NCI-H510A treated with DMSO at 0.1 percent for 48 hours (cell line): ENCODE results near the gene OR56A5.
"Not testable (repeated sequence)": the region's sequence is repeated elsewhere in the genome, so short reads cannot be mapped to it uniquely, and the experiment has no call there.

Experiments
- DNase-seq: peaks from one replicate; lab custom pipeline; 2025; lab: John Stamatoyannopoulos, UW

Gene OR56A5

GRCh38 chr11:5968394-5968793 is at the start of gene OR56A5:
Gene OR56A5 (minus strand): TSS chr11:5968494. CDS start chr11:5968494, 0 bp downstream.
- no peak for DNase-seq

- no peak for DNase-seq
Observed at GRCh38 chr11:6013042-6013441, 44.7 kb upstream of the OR56A5 start.

- no peak for DNase-seq
Observed at GRCh38 chr11:6012035-6012668, 43.9 kb upstream of the OR56A5 start.

- DNase-seq, result no peak
Observed at GRCh38 chr11:6006846-6007245, 38.6 kb upstream of the OR56A5 start, which contains the start of gene OR56A4. Gene OR56A4 (minus strand): TSS chr11:6006946. CDS start chr11:6002992, 3,954 bp downstream.

- no peak for DNase-seq
Observed at GRCh38 chr11:6006395-6006794, 38.1 kb upstream of the OR56A5 start.

DNA sequence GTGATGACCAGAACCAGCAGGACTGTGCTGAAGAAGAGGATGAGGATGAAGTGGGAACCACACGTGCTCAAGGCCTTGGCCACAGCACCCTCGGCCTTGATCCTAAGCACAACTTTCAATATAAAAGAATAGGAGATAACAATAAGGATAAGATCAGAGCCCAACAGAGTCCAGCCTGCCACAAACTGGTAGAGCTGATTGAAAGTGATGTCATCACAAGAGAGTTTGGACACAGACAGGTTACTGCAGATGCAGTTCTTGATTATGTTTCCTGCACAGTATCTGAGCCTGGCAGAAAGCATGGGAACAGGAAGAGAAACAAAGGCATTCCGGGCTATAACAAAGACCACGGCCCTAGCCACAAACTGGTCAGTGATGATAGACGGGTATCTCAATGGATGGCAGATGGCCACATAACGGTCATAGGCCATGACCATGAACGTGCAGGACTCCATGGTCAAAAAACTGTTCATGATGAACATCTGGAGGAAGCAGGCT is 34.0 kb upstream of the OR56A5 start:
- DNase-seq, result no peak

DNA sequence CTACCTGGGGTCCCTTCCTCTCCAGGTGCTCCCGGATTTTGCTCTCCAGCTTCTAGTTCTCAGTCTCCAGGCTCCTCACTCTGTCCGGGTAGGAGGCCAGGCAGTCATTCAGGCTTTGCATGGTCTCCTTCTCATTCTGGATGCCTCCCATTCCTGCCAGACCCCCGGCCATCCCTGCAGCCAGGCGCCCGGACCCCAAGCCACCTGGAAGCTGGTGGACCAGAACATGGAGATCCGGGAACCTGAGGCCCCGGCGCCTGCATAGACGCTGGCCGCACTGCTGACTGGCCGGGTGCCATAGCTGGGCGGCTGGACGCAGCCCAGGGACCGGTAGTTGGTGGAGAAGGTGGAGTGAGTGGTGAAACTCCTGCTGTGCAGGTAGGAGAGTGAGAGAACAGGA is 26.5 kb upstream of the OR56A5 start:
- DNase-seq, result no peak

- DNase-seq, result no peak
Observed at GRCh38 chr11:5992604-5993251, 24.4 kb upstream of the OR56A5 start.

GRCh38 chr11:5992150-5992549 is 23.9 kb upstream of the OR56A5 start:
- no peak for DNase-seq

GRCh38 chr11:5989203-5989602 is 20.9 kb upstream of the OR56A5 start:
- DNase-seq, result no peak

DNA sequence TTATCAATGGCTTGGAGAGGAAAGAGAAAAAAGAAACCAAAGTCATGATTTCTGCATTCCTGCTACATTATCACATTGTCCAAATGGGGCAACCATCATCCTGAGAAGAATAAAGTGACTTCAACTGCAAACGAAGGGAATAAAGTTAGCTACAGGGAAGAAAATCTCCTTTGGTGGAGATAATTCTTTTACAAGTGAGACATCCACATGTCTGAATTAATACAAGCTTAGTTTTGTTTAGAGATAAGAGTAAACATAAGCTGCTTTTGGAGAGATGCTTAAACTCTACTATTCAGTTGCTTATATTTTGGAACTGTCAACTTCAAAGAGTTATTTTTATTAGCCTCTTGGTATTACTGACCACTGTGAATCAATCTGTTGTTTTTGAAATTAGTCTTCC is 18.6 kb upstream of the OR56A5 start, which contains the start of gene OR52L1:
Gene OR52L1 (minus strand): TSS at position 101 of the 400 bp plus-strand sequence. CDS start 55 bp downstream, at position 46.
- DNase-seq, result no peak

DNA sequence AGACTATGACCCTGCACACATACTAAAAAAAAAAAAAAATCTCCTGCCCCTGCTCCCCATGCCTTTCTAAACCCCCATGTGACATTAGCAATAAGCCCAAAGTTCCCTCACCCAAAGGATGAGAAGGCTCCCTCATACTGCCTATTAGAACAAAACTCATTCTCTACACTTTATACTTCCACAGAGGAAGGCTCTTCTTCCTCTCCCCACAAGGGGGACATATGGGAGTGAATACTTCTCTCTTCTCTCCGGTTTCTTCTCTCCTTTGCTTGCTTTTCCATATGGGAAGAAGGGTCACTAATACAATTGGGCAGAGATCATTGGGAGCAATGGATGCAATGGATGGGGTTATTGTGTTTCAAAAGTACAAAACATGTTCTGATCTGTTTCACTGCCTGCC is 15.1 kb upstream of the OR56A5 start:
- no peak for DNase-seq

DNA sequence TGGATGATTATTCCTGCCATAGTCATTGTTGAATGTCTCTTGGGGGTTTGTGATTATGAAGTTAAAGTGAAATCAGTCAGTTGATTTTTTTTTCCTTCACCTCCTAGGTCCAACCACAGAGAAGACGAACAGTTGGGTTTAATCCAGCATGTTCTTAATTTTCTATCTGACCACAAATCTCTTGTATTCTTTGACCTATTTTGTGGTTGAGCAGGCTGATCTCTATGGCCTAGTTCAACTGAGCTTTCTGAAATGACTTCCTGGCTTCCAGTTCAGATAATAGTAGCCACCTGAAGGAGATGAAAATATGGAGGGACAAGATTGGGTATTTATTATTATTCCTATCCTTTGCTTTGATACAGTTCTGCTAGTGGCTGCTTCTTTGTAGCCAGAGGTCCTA is 5.2 kb upstream of the OR56A5 start:
- DNase-seq, result no peak

DNA sequence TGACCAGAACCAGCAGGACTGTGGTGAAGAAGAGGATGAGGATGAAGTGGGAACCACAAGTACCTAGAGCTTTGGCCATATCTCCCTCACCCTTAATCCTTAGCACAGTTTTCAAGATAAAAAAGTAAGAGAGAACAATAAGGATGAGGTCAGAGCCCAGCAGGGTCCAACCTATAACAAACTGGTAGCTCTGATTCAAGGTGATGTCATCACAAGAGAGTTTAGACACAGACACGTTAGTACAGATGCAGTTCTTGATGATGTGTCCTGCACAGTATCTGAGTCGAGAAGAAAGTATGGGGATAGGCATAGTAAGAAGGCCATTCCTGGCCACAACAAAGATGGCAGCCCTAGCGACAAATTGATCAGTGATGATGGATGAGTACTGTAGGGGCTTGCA is 586 bp downstream of the OR56A5 start:
- DNase-seq, result no peak

- no peak for DNase-seq
Observed at GRCh38 chr11:5966958-5967357, 1.3 kb downstream of the OR56A5 start.

DNA sequence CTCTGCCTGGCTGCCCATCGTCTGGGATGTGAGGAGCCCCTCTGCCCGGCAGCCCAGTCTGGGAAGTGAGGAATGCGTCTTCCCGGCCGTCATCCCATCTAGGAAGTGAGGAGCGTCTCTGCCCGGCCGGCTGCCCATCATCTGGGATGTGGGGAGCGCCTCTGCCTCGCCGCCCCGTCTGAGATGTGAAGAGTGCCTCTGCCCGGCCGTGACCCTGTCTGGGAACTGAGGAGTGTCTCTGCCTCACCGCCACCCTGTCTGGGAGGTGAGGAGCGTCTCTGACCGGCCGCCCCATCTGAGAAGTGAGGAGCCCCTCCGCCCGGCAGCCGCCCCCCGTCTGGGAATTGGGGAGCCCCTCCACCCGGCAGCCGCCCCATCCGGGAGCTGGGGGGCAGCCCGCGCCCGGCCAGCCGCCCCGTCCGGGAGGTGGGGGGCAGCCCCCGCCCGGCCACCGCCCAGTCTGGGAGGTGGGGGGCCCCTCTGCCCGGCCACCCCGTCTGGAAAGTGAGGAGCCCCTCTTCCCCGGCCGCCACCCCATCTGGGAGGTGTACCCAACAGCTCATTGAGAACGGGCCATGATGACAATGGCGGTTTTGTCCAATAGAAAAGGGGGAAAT is 7.5 kb downstream of the OR56A5 start:
- DNase-seq, result not testable (repeated sequence)

- DNase-seq, result no peak
Observed at GRCh38 chr11:5955586-5955985, 12.7 kb downstream of the OR56A5 start.

GRCh38 chr11:5941951-5942350 is 26.3 kb downstream of the OR56A5 start, which contains the start of gene OR56A3:
Gene OR56A3 (plus strand): TSS chr11:5942251. CDS start chr11:5947347, 5,096 bp downstream.
- no peak for DNase-seq

GRCh38 chr11:5940748-5941147 is 27.5 kb downstream of the OR56A5 start:
- no peak for DNase-seq

DNA sequence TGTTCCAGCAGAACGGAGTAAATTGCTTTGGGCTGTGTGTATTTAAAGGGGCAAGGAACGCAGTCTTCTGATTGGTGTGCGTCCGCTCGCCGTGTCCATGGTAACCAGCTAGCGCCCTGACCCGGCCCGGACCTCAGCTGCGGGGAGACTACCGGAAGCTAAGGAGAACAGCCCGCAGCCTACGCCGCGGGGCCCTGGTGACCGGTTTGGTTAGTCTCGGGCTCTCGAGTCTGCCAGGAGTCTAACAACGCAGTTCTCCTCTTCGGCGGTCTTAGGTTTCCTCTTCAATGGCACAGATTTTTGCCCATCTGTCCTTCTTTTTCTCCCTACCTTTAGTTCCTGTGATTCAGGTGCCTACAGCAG is 29.7 kb downstream of the OR56A5 start:
- peak; percentile 51 for DNase-seq

DNA sequence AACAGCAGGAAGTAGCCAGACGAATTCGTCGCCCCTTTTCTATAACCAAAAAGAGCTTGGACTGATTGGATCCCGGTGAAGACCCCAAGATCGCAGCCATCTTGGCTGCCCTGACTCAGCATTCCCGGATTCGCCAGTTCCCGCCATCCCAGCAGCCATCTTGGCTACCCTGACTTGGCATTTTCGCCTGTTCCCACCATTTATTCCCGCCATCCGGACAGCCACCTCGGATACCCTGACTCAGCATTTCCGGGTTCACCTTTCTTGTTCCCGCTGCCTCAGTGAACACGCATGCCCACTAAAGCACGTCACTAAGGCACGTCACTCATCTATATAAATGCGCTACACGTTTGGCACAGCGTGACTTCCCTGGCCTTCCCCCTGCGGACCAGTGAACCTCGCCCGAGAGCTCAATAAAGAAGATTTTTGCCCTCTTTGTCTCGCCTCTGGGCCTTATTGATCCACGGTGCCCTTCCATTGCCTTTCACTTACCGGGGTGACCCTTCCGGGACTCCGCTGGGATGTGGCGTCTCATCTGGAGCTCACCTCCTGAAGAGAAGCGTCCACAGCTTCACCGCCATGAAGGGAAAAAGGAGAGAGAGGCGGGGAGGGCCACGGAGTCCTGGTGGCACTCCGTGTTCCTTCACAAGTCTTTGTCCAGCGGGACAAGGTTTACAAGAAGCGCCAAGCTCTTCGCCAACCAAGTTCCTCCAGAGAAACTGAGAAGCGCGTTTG is 30.3 kb downstream of the OR56A5 start:
- DNase-seq, result peak; percentile 68

DNA sequence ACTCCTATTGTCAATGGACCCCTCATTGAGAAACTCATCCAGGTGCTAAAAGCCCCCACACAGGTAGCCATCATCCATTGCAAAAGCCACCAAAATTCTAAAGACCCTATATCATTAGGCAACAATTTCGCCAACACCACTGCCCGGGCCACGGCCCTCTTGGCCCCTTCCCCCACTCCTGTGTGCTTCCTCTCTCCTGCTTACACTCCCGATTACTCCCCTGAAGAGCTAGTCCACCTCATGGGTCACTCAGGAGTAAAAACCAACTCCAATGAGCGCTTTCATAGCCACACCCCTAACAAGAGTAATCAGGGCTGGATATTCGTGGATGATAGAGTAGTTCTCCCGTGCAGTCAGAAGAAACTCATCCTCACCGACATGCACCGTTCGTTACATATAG is 35.2 kb downstream of the OR56A5 start:
- no peak for DNase-seq
